IPS-15b (cell line): ENCODE measurements around the gene MVB12B.

ENCODE experiments used
- H3K27me3 ChIP-seq: one replicate; pipeline ENCODE4 v1.6.1; 2013; ENCODE audit warnings: low read length; ENCODE audit not compliant: control insufficient read depth, insufficient read depth
- H3K36me3 ChIP-seq: one replicate; pipeline ENCODE4 v1.6.1; 2013; ENCODE audit warnings: low read length; ENCODE audit not compliant: control insufficient read depth, insufficient read depth
- H3K4me1 ChIP-seq: one replicate; pipeline ENCODE4 v1.6.1; 2013; ENCODE audit warnings: mild to moderate bottlenecking, low read length; ENCODE audit not compliant: control insufficient read depth, insufficient read depth
- H3K4me3 ChIP-seq: one replicate; pipeline ENCODE4 v1.5.1; 2013; ENCODE audit warnings: low read depth, low read length
- H3K9ac ChIP-seq: one replicate; pipeline ENCODE4 v1.6.1; 2013; ENCODE audit warnings: low read depth, mild to moderate bottlenecking, low read length
- H3K9me3 ChIP-seq: one replicate; pipeline ENCODE4 v1.6.1; 2013; ENCODE audit warnings: mild to moderate bottlenecking, low read length; ENCODE audit not compliant: control insufficient read depth, insufficient read depth

The MVB12B gene

DNA sequence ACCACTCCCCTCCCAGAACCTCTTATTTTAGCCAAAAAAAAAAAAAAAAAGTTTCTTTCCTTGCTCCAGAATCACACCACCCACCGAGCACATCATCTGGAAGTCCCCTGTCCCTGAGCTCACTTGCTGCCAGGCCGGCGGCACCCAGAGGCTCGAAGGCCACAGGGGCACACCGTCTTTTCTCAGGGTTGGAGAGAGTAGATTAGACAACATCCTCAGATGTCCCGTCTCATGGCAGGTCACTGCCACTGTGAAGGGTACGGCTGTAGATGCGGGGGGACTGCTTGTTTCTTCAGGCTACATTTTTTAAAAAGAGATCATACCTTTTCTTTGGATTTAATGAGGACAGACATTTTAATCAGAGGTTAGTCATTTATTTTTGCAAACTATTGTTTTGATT, 109.0 kb downstream of the MVB12B start:
- no peak overlapping the region for H3K4me3 ChIP-seq
- no peak overlapping the region for H3K9ac ChIP-seq
- H3K4me1 ChIP-seq: no peaks in the 10 kb centered on the region
- H3K9me3 ChIP-seq: no peaks in the 10 kb centered on the region
- no peaks in the 10 kb centered on the region for H3K36me3 ChIP-seq
- H3K27me3 ChIP-seq: no peaks in the 10 kb centered on the region

DNA sequence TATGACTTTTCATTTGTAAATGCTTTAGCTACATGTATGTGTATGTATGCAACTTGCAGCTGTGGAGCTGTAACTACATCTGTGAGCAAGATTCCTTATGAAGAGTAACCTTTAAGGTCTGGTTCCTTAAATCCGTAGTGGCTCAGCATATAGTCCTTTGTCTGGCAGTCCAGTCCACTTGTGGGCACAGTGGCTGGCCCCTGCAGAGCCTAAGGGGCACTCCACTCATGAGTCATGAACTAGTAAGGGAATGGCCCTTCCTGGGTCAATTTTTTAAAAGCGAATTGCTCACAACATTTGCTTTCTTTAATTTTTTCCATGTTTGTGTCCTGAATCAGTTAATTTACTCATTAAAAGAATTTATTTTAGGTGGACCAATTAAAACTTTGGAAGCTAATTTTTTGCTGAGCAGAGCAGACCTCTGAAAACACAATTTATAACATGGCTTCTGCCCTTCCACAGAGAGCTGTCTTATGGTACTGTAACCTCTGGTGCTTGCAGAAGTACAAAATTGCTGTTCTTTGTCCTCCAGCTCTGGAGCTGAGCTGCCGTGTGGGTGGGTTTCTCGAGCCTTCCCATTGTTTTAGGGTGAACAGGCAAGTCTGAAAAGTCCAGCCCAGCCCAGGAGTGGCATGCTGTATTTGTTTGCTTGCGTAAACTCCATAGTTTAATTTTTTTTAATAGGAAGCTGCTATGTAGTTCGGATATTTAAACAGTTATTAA, 110.1 kb downstream of the MVB12B start:
- H3K36me3 ChIP-seq: no peaks in the 10 kb centered on the region
- no peaks in the 10 kb centered on the region for H3K27me3 ChIP-seq
- no peaks in the 10 kb centered on the region for H3K4me1 ChIP-seq
- no peak overlapping the region for H3K9ac ChIP-seq
- no peaks in the 10 kb centered on the region for H3K9me3 ChIP-seq
- H3K4me3 ChIP-seq: no peak overlapping the region

DNA sequence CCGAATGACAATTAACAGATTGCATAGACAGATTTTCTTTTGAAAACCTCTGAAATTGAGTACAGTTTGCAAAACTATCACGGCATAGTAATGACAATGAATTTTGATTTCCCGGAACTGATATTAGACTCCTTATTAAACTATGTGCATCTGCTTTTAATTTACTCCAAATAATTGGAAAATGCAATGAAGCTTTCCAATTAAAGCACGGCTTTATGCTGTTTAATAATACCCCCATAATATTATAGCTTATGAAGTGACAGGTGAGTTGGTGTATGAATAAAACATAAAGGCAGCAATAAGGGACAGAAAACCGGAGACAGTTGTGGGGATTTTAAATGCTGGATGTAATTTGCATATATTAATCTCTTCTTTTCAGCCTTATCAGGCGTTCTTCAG, 110.6 kb downstream of the MVB12B start:
- no peak overlapping the region for H3K9ac ChIP-seq
- no peaks in the 10 kb centered on the region for H3K4me1 ChIP-seq
- H3K9me3 ChIP-seq: no peaks in the 10 kb centered on the region
- no peaks in the 10 kb centered on the region for H3K27me3 ChIP-seq
- no peak overlapping the region for H3K4me3 ChIP-seq
- H3K36me3 ChIP-seq: no peaks in the 10 kb centered on the region

DNA sequence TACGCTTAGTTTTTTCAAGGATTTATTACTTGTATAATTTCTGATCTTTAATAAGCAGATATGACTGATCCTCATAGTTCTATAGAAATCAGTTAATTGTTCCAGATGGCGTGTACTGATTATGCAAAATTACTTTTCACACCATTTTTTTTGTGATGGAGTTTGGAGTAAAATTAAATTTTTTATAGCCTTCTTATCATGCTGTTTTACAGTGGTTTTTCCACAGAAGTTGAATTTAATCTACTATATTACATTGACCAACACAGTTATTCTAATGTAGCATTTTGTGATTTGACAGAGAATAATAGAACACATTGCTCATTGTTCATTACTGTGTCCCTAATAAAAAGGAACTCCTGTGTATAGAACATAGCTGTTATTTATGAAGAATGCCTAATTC, 111.1 kb downstream of the MVB12B start:
- no peaks in the 10 kb centered on the region for H3K36me3 ChIP-seq
- no peaks in the 10 kb centered on the region for H3K27me3 ChIP-seq
- no peak overlapping the region for H3K4me3 ChIP-seq
- no peaks in the 10 kb centered on the region for H3K9me3 ChIP-seq
- H3K9ac ChIP-seq: no peak overlapping the region
- H3K4me1 ChIP-seq: no peaks in the 10 kb centered on the region

DNA sequence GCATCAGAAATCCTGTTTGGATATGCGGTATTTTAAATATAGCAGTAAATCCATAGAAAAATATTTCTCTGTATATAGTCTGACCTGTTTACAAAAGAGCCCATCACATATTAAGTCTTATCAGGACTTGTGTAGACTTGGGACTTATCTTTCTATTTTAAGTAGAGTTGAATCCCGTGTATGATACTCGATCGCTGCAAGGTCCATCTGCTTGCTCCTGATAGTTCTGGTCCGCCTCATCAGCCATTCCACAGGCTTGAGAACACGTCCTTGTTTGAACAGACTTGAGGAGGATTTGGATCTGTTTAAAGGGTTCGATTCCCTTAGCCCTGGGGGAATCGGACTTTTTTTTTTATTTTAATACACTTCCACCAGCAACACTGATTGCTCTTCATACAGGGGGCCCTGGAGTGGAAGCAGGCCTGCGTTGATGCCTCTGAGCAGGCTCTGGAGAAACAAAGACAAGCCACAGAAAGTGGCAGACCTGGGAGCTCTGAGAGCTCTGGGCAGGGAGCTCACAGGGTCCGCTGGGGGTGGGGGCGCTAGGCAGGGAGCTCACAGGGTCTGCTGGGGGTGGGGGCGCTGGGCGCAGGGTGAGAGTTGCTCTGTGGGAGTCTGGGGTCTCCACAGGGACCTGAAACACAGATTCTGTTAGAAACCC, 112.2 kb downstream of the MVB12B start:
- Histone ChIP-seq H3K9me3 (no peaks in the 10 kb centered on the region), H3K36me3 (no peaks in the 10 kb centered on the region), H3K27me3 (no peaks in the 10 kb centered on the region), H3K4me1 (no peaks in the 10 kb centered on the region), H3K9ac (no peak overlapping the region), H3K4me3 (no peak overlapping the region)

DNA sequence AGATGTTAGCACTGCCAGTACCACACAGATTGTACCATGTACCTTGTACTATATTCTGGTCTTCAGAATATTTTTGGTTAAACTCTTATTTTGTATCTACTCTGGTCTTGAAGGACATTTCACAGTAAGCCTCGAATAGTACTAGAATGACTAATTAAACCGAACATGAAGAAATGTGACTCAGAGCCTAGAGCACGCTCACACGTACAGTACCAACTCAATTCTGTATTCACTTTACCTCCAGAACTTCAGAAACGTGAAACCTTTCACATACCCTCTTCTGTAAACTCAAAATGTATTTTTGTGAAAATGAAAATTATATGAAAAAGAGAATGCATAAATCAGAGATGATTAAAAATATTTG, 112.8 kb downstream of the MVB12B start:
- Histone ChIP-seq H3K4me3 (no peak overlapping the region), H3K9ac (no peak overlapping the region), H3K9me3 (no peaks in the 10 kb centered on the region), H3K4me1 (no peaks in the 10 kb centered on the region), H3K36me3 (no peaks in the 10 kb centered on the region), H3K27me3 (no peaks in the 10 kb centered on the region)

DNA sequence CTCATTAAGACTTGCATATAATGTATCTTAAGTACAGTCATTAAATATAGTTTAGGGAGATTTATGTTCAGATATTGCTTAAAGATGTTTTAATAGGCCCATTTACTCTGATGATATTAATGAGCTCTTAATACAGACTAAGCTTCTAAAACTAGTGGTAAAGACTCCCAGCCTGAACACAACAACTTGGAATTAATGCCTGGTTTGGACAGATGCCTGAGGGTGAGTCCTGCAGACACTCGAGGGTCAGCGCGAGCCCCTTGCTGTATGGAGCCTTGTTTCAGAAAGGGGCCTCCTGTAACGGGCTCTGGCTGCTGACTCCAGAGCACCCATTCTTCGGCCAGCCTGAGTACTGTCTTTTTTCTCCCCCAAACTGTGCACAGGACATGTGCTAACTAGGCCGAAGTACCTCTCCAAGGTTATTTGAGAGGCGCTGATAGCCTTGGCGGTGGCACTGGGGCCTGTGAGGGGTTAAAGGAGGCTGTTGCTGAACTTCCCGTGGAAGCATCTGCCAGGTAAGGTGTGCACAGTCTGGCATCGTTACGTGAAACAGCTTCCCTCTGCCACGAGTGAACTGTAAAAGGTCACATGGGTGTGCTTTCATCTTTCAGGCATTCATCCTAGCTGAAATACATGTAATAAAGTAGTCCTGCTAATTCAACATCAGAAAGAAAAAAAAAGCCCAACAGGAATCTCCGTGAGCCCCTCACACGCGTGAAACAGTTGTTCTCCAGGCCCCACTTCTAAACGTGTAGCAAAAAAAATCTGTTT, 113.4 kb downstream of the MVB12B start:
- Histone ChIP-seq H3K27me3 (no peaks in the 10 kb centered on the region), H3K4me3 (no peak overlapping the region), H3K36me3 (no peaks in the 10 kb centered on the region), H3K4me1 (no peaks in the 10 kb centered on the region), H3K9me3 (no peaks in the 10 kb centered on the region), H3K9ac (no peak overlapping the region)

DNA sequence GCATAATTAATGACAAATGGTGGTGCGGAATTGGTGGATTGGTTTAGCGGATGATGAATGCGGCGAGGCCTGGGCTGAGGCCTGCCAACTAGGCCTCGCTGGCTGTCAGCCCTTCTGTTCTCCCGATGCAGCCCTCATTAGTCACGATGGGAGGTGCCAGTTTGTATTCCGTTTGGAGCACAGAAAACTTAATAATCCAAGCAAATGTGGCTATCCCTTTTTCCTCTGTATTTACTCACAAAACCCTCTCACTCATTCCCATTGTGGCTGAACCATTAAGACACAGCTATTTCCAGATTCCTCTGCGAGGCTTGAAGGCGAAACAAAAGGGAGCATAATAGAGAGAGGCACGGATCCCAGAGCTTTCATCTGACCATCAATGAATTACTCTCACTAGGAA, 114.3 kb downstream of the MVB12B start:
- Histone ChIP-seq H3K9me3 (no peaks in the 10 kb centered on the region), H3K4me1 (no peaks in the 10 kb centered on the region), H3K4me3 (no peak overlapping the region), H3K27me3 (no peaks in the 10 kb centered on the region), H3K36me3 (no peaks in the 10 kb centered on the region), H3K9ac (no peak overlapping the region)

DNA sequence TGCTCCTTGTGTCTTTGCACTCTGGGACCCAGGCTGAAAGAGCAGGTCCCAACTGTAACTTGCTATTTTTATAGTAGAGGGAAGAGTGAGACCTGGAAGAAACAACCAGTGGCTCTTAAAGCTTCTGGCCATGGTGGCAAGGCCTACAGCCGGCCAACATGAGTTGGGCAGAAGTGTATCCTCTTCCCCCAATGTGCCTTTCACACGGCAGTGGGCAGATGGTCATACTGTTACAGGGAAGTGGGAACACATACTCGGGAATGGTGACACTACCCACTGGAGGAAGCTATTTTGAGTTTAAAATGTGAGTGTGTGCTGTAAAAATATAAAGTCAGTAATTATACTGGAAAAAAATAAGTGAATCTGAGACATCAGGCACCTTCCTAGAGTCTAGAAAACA, 116.0 kb downstream of the MVB12B start:
- Histone ChIP-seq H3K36me3 (no peaks in the 10 kb centered on the region), H3K9ac (no peak overlapping the region), H3K4me3 (no peak overlapping the region), H3K9me3 (no peaks in the 10 kb centered on the region), H3K27me3 (no peaks in the 10 kb centered on the region), H3K4me1 (no peaks in the 10 kb centered on the region)

DNA sequence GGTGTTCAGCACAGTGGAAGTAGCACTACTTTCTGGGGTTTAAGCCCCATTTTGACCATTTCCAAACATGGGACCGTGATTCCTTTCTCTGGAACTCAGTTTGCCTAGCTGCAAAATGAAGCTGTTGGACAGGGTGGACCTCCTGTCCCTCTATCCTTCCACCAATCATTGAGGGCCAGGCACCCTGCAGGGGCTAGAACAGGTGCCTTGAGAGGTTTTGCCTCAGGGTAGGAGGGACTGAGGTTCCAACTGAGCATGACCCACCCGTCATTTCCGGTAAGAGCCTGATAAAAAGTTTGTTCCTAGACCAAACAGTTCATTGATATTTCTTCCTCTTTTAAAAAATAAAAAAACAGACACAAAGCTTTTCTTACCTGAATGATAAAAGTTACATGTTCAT, 116.5 kb downstream of the MVB12B start:
- peaks cover under 1% of the 10 kb centered on the region for H3K36me3 ChIP-seq
- no peaks in the 10 kb centered on the region for H3K27me3 ChIP-seq
- H3K9me3 ChIP-seq: no peaks in the 10 kb centered on the region
- no peaks in the 10 kb centered on the region for H3K4me1 ChIP-seq
- H3K9ac ChIP-seq: no peak overlapping the region
- H3K4me3 ChIP-seq: no peak overlapping the region

DNA sequence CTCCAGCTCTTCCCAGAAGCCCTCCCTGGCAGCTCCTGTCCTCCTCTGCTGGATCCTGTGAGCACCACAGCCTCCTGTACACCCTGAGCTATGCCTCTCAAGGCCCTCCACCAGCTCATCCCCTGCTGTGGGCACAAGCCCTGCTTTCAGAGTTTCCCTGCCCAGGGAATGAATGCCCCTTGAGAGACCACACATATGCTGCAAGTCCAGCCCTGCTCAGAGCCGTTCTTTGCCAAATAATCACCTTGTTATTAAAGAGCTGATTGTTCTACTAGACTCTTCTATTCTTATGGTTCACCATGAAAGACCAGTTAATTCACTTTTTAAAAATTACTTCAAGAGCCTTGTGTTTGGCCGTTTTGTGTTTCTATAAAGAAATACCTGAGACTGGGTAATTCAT, 121.5 kb downstream of the MVB12B start:
- no peaks in the 10 kb centered on the region for H3K27me3 ChIP-seq
- H3K4me1 ChIP-seq: no peaks in the 10 kb centered on the region
- H3K9me3 ChIP-seq: no peaks in the 10 kb centered on the region
- peaks cover 2% of the 10 kb centered on the region for H3K36me3 ChIP-seq
- no peak overlapping the region for H3K9ac ChIP-seq
- H3K4me3 ChIP-seq: no peak overlapping the region
